Smooth muscle cell (in vitro differentiated cells): ENCODE results near the gene PHF21A. TPM values are rescaled to one million over a fixed set of nuclear protein-coding genes. Genes with fewer than 3 reads are reported as not detected.
A peak's percentile ranks its signal among the peaks of the same experiment; 100 is the strongest.

ENCODE experiments used
- DNase-seq: peaks from one replicate; lab custom pipeline; 2025; ENCODE audit not compliant: unreplicated experiment; lab: John Stamatoyannopoulos, UW
- H2AFZ ChIP-seq: fragments of 200-600 bp; sonication (generic); 2 replicates; pipeline ENCODE4 v1.6.0; 2016; ENCODE audit warnings: antibody characterized with exemption, low read depth, mild to moderate bottlenecking
- H3F3A ChIP-seq: fragments of 200-600 bp; sonication (generic); 2 replicates; pipeline ENCODE4 v1.6.0; 2017; ENCODE audit warnings: antibody characterized with exemption, low read depth
- H3K27ac ChIP-seq: fragments of 200-600 bp; sonication (generic); 2 replicates; pipeline ENCODE4 v1.5.1; 2016; ENCODE audit warnings: low read depth, mild to moderate bottlenecking
- H3K27me3 ChIP-seq: fragments of 200-600 bp; sonication (generic); 2 replicates; pipeline ENCODE4 v1.6.1; 2016; ENCODE audit warnings: low read depth, mild to moderate bottlenecking
- H3K36me3 ChIP-seq: fragments of 200-600 bp; sonication (generic); 2 replicates; pipeline ENCODE4 v1.5.1; 2016; ENCODE audit warnings: low read depth
- H3K4me1 ChIP-seq: fragments of 200-600 bp; sonication (generic); 2 replicates; pipeline ENCODE4 v1.5.1; 2016; ENCODE audit warnings: low read depth
- H3K4me2 ChIP-seq: fragments of 200-600 bp; sonication (generic); 2 replicates; pipeline ENCODE4 v1.6.0; 2016; ENCODE audit warnings: mild to moderate bottlenecking
- H3K4me3 ChIP-seq: fragments of 200-600 bp; sonication (generic); 2 replicates; pipeline ENCODE4 v1.5.1; 2016; ENCODE audit warnings: mild to moderate bottlenecking
- H3K79me2 ChIP-seq: fragments of 200-600 bp; sonication (generic); 2 replicates; pipeline ENCODE4 v1.6.0; 2016; ENCODE audit warnings: low read depth, mild to moderate bottlenecking
- H3K9ac ChIP-seq: fragments of 200-600 bp; sonication (generic); 2 replicates; pipeline ENCODE4 v1.6.0; 2016; ENCODE audit warnings: low read depth
- H3K9me3 ChIP-seq: fragments of 200-600 bp; sonication (generic); replicated peaks from 2 replicates; pipeline ENCODE4 v1.5.1; 2016; ENCODE audit warnings: low read depth
- H4K20me1 ChIP-seq: fragments of 200-600 bp; sonication (generic); 2 replicates; pipeline ENCODE4 v1.6.0; 2016; ENCODE audit warnings: low read depth
- WGBS: methylation state at CpG from one replicate; pipeline ENCODE4 v1.1.7; 2016; ENCODE audit warnings: low lambda C conversion rate; 5-methylcytosine and 5-hydroxymethylcytosine counted together
- polyA plus RNA-seq: library from polyadenylated mRNA; unstranded; fragments of >200 nt; fragmentation: Nextera tagmentation; extraction: Ambion mirVana; gene quantifications from 2 replicates; pipeline ENCODE4 v1.2.1, GENCODE V29; 2016
- total RNA-seq: library from RNA; depleted of rRNA; stranded (reverse); fragments of >200 nt; gene quantifications from 2 replicates; pipeline ENCODE4 v1.2.3, GENCODE V29; 2014
- TF ChIP-seq, protein P1 (sequence below): fragments of 200-600 bp; sonication (generic); IDR thresholded peaks from 2 replicates; pipeline ENCODE4 v1.5.1; 2017; ENCODE audit warnings: borderline replicate concordance, mild to moderate bottlenecking, antibody characterized with exemption; ENCODE audit not compliant: insufficient read depth, poor library complexity, severe bottlenecking

Gene PHF21A
- total and polyA plus RNA-seq, 2 experiments from 2014 or later: 26.1 to 28.7 TPM

DNA sequence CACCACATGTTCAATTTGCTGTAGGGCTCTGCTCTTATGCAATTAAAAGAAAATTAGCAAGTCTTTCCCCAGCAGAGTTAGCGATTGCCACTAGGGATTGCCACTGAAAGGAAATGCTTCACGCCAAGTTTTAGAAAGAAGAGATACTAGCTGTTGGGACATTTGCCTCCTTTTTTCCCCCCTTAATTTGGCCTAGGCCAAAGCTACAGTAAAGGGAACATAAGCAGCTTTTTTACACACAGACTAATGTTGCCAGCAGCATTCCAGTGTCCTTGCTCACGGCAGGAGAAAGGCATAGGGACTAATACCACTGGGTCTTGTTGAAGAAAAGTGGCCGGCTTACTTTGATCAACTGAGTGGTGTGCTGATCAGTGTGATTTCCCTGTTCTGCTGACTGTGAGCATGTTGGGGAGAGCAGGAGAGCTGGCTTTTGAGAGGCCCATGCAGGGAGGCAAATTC lies 71.2 kb downstream of the PHF21A start:
- H3K27ac ChIP-seq: peak overlapping the region; percentile 69

DNA sequence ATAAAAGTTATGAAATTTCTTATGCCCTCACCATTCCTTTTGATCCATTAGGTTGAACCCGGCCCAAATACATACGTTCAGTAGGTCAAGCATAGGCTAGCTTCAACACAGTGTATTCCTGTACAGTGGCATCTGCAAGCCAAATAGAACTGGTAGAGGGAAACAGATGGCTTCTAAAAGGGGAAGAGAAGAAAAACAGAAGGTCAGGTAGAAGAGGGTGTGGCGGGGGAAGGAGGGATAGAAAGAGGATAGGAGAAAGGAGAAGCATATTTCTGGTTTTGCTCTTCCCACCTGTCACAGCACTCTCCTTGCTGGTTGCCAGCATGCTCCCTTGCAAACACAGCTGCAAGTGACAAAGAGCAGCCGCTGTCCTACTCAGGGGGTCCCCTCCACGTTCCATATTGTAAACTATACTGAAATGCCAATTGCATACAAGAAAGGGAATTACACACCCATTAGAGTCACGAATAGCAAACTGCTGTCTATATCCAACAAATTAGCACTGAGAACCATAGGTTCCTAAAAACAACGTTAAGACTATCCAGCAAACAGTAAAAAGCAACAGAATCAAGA lies 71.8 kb downstream of the PHF21A start:
- H3K9ac ChIP-seq: no peak overlapping the region

More for the DNA sequence above, 71.2 kb downstream of the PHF21A start:
- Histone ChIP-seq H3K4me1 (peaks cover 49% of the 10 kb centered on the region), H3K9me3 (no peaks in the 10 kb centered on the region), H3K27me3 (no peaks in the 10 kb centered on the region), H4K20me1 (peaks cover 73% of the 10 kb centered on the region), H3K4me2 (peak overlapping the region; percentile 78), H3K9ac (peak overlapping the region; percentile 15), H3K79me2 (peaks cover 10% of the 10 kb centered on the region), H2AFZ (no peak overlapping the region), H3K4me3 (no peak overlapping the region), H3K36me3 (no peaks in the 10 kb centered on the region), H3F3A (peaks cover 8% of the 10 kb centered on the region)
- no peak for DNase-seq
- WGBS: 2% methylated on average over 4 of the region's 4 CpGs
- TF ChIP-seq, protein P1, sequence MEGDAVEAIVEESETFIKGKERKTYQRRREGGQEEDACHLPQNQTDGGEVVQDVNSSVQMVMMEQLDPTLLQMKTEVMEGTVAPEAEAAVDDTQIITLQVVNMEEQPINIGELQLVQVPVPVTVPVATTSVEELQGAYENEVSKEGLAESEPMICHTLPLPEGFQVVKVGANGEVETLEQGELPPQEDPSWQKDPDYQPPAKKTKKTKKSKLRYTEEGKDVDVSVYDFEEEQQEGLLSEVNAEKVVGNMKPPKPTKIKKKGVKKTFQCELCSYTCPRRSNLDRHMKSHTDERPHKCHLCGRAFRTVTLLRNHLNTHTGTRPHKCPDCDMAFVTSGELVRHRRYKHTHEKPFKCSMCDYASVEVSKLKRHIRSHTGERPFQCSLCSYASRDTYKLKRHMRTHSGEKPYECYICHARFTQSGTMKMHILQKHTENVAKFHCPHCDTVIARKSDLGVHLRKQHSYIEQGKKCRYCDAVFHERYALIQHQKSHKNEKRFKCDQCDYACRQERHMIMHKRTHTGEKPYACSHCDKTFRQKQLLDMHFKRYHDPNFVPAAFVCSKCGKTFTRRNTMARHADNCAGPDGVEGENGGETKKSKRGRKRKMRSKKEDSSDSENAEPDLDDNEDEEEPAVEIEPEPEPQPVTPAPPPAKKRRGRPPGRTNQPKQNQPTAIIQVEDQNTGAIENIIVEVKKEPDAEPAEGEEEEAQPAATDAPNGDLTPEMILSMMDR: no peak

DNA sequence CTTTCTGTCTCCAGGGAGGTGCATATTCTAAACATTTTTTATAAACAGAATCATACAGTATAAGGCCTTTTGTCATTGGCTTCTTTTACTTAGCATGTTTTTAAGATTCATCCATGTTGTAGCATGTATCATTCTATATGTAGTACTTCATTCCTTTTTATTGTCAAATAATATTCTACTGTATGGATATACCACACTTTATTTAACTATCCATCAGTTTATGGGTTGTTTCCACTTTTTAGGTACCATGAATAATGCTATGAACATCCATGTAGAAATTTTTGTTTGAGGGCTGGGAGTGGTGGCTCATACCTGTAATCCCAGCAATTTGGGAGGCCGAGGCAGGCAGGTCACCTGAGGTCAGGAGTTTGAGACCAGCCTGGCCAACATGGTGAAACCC lies 73.1 kb downstream of the PHF21A start:
- peak overlapping the region; percentile 24 for H3K27ac ChIP-seq
- H4K20me1 ChIP-seq: peaks cover 78% of the 10 kb centered on the region
- TF ChIP-seq, protein P1: no peak
- H3K9me3 ChIP-seq: no peaks in the 10 kb centered on the region
- H3K27me3 ChIP-seq: no peaks in the 10 kb centered on the region
- WGBS: 73% methylated on average over 1 of the region's 1 CpG
- DNase-seq: no peak
- H2AFZ ChIP-seq: no peak overlapping the region
- H3K36me3 ChIP-seq: no peaks in the 10 kb centered on the region
- peaks cover 7% of the 10 kb centered on the region for H3K79me2 ChIP-seq
- H3K4me2 ChIP-seq: no peak overlapping the region
- peaks cover 49% of the 10 kb centered on the region for H3K4me1 ChIP-seq
- H3F3A ChIP-seq: peaks cover 8% of the 10 kb centered on the region
- no peak overlapping the region for H3K4me3 ChIP-seq
- H3K9ac ChIP-seq: no peak overlapping the region

More for the DNA sequence above, 71.8 kb downstream of the PHF21A start:
- H3K4me2 ChIP-seq: peak overlapping the region; percentile 78
- peaks cover 7% of the 10 kb centered on the region for H3K79me2 ChIP-seq
- TF ChIP-seq, protein P1: no peak
- no peak for DNase-seq
- peaks cover 73% of the 10 kb centered on the region for H4K20me1 ChIP-seq
- no peaks in the 10 kb centered on the region for H3K9me3 ChIP-seq
- H3K4me1 ChIP-seq: peaks cover 49% of the 10 kb centered on the region
- H3K27me3 ChIP-seq: no peaks in the 10 kb centered on the region
- peaks cover 8% of the 10 kb centered on the region for H3F3A ChIP-seq
- no peak overlapping the region for H3K4me3 ChIP-seq
- H3K36me3 ChIP-seq: no peaks in the 10 kb centered on the region
- peak overlapping the region; percentile 69 for H3K27ac ChIP-seq
- no peak overlapping the region for H2AFZ ChIP-seq
- WGBS: 66% methylated on average over 7 of the region's 7 CpGs

DNA sequence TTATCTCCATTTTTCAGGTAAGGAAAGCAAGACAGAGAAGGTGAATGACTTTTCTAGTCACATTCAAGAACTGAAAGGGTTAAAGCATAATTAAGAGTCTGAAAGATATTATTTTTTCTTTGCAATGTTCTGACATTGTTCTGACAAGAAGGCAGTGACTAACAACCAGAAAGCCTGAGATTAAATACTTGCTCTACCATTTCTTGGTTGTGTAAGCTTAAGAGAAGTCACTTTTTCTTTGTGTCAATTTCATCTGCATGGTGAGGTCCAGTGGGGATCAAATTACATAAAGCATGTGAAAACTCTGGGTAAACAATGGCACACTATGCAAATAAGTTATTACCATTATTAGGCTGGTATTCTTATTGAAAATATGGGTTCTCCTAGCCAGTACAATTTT lies 73.7 kb downstream of the PHF21A start:
- TF ChIP-seq, protein P1: no peak

More for the DNA sequence above, 73.7 kb downstream of the PHF21A start:
- Histone ChIP-seq H3K27me3 (no peaks in the 10 kb centered on the region), H2AFZ (no peak overlapping the region), H3K4me1 (peaks cover 49% of the 10 kb centered on the region), H3K79me2 (peaks cover 10% of the 10 kb centered on the region), H3K4me2 (no peak overlapping the region), H3K27ac (peak overlapping the region; percentile 24), H3K4me3 (no peak overlapping the region), H3K9me3 (no peaks in the 10 kb centered on the region), H3K36me3 (no peaks in the 10 kb centered on the region), H4K20me1 (peaks cover 73% of the 10 kb centered on the region), H3K9ac (no peak overlapping the region), H3F3A (peaks cover 8% of the 10 kb centered on the region)
- no peak for DNase-seq
